A549 treated with RU486 at 1 μM for 4 hours (cell line): ENCODE results near the gene GPN3. TPM values are rescaled to one million over a fixed set of nuclear protein-coding genes. Genes with fewer than 3 reads are reported as not detected.

Experiments
- total RNA-seq: library from RNA; stranded (reverse); fragments of 200-300 nt; extraction: Qiagen RNA extraction; gene quantifications from 5 replicates; pipeline ENCODE4 v1.2.3, GENCODE V29; 2022; ENCODE audit warnings: low read depth

Gene GPN3
- 31.6 to 38.7 TPM (median 36.2 TPM) in 5 replicates for total RNA-seq

DNA sequence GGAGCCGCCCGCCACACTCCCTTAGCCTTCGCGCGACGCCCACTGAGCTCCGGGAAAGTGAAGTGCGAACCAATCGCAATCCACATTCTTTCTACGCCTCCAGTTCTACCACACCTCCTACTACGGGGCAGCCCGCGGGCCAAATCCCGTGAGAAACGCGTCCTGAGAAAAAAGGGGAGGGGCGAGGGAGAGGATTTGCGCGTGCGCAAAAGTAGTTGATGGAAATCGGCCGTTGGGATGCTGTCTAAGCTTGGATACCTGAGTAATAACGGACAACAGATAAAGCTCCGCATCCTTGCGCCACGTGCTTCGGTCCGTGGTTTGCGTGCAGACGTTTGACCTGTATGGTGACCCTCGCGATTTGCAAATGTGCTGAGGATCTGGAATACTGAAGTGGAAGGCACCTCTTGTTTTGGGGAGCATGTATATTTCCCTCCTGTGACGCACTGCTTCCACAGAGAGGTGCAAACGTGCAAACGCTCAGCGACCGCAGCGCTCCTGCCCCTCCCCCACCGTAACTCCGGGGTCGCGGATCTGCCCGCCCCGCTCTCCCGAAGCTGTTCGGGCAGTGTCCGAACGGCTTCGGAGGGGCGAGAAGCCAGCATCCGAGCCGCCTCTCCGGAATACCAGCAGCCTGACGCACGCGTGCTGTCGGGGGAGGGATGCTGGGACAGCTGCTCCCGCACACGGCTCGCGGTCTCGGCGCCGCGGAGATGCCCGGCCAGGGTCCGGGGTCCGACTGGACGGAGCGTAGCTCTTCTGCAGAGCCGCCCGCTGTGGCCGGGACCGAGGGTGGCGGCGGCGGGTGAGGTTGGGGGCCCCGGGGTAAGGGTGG is at the start of gene GPN3, which contains the start of gene FAM216A:
Gene GPN3, minus strand, starts transcription at position 44 of the 835 bp plus-strand sequence. CDS start 54 bp downstream, outside the sequence.
Gene FAM216A, plus strand, starts transcription at position 632 of the 835 bp plus-strand sequence. Its CDS starts 31 bp downstream, at position 663.

DNA sequence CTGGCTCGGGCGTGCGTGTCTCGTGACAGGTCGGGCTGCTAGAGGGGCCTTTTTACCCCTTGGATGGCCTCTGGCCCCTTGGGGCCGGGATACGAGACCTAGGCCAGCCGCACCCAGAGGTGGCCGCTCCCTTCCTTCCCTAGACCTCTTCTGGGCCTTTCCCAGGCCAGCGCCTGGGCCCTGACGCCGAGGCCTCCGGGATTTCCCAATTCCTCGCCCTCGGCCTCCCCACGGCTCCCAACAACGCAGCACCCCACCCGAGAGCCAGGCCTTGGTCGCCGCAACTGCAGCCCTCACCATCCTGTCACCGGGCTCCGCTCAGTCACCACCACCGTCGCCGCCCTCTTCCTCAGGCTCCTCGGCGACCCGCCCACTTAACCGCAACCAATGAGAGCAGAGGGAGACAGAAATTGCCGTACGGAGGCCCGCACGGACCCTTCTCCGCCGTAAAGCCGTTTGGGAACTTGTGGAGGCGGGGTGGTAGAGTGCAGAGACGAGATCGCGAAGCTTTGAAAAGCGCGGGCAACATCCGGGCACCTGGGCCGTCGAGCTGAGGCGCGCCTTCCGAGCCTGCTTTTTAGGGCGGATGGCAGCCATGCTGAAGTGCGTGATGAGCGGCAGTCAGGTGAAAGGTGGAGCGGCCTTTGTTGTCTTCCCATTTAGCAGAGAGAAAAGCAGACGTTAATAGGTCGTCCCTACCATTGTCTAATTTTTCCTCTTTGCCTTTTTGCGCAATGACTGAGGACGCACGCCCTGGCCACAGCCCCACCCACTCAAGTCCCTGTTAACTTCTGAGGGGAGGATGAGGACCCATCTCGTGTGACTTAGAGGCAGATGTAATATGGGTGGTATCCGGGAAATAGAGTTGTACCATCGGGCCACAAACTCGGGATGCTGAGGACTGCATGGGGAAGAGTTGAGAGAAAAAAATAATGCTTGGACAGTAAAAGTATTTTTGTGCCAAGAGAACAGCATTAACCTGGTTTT is 34.0 kb upstream of the GPN3 start, which contains the start of the genes RAD9B and VPS29:
Gene RAD9B, plus strand, starts transcription at position 580 of the 987 bp plus-strand sequence. Its CDS starts 7 bp downstream, at position 587.
Gene VPS29, minus strand, starts transcription at position 360 of the 987 bp plus-strand sequence. Its CDS starts 60 bp downstream, at position 300.

DNA sequence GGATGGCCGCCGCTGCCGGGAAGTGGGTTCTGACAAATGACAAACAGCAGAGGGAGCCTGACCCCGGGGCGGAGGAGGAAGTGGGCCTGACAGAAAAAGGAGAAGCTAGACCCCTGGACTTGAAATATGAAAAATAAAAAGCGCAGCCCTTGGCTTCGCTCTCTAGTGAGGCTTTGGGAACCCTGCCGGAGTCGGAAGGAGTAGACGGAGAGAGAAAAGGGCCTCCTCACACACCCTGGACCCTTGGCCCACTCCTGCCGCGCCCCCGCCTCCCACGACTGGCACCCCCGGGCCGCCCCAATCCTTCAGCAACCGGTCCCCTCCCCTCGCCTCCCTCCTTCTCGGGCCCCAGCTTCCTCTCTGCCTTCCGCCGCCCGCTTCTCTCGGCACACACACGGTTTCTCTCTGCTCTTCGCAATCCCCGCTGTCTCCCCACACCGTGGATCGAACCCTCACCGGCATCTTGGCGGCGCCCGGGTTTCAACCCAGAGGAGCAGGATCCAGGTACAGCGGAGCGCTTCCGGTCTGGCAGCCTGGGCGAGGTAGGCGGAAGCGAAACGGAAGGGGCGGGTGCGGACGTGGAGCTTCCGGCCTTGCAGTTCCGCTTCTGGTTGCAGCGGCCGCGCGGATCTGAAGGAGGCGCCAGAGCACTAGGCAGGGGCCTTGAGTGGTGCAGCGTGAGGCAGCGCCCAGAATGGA is 18.1 kb downstream of the GPN3 start, which contains the start of gene ARPC3:
Gene ARPC3, minus strand, starts transcription at position 539 of the 699 bp plus-strand sequence. Its CDS starts 77 bp downstream, at position 462.

DNA sequence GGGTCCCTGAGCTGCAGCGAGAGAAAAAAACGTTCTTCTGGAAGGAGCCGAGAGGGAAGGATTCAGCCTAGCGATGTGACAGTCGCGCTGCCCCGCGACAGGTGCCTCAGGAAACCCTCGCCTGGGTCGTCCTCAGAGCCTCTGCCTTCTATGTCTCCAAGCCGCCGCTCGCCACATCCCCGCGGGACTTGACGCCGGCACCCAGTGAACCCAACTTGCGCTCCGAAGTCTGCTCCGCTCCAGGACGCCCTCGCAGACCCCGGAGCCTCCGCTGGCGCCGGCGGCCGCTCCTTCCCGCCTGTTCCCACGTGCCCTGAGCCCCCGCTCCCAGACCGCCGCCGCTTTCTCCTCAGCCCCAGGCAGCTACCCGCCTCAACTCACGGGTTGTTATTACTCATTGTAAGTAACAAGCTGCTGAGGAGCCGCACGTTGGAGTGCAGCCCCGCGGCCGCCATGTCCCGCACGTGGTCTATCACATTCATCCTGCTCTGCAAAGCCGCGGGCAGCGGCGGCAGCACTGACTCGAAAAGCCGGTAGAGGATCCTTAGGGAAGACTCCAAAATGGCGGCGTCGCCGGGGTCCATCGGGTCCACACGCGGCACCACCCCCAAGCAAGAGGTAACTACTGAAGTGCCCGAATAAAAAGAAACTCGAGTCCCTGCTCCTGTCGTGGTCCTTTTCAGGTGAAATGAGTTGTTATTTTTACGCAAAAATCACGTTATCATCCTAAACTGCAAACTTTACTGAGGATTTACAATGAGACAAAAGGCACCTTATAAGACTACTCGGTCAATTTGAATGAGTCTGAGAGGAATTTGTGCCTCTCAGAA is 64.7 kb downstream of the GPN3 start, which contains the start of gene ANAPC7:
Gene ANAPC7, minus strand, starts transcription at position 563 of the 830 bp plus-strand sequence. Its CDS starts 81 bp downstream, at position 482.

Other genes starting within 250 kb of the GPN3 start
- gene ATP2A2, start 187.0 kb downstream of the GPN3 start, total RNA-seq = 249 to 338 TPM (median 327 TPM) in 5 replicates
- 52.9 to 60.4 TPM (median 56.0 TPM) in 5 replicates for gene ANAPC7, start 64.5 kb downstream of the GPN3 start, total RNA-seq
- gene ARPC3, start 17.9 kb downstream of the GPN3 start, total RNA-seq = 427 to 826 TPM (median 445 TPM) in 5 replicates
- 16.1 to 22.4 TPM (median 19.2 TPM) in 5 replicates for gene FAM216A, start 588 bp upstream of the GPN3 start, total RNA-seq
- gene VPS29, start 33.9 kb upstream of the GPN3 start, total RNA-seq = 137 to 153 TPM (median 145 TPM) in 5 replicates
- 0.11 to 0.42 TPM (median 0.31 TPM) in 4 of 5 replicates, not detected in the other for gene RAD9B, start 34.1 kb upstream of the GPN3 start, total RNA-seq
- gene PPTC7, start 115.1 kb upstream of the GPN3 start, total RNA-seq = 11.8 to 23.5 TPM (median 21.9 TPM) in 5 replicates
- 24.8 to 35.0 TPM (median 29.5 TPM) in 5 replicates for gene TCTN1, start 145.9 kb upstream of the GPN3 start, total RNA-seq
- 0.40 to 0.92 TPM (median 0.70 TPM) in 5 replicates for gene HVCN1, start 220.9 kb upstream of the GPN3 start, total RNA-seq